Lower leg skin (tissue), 4 donors: ENCODE measurements around the gene INTS11. TPM values are rescaled to one million over a fixed set of nuclear protein-coding genes. Genes with fewer than 3 reads are reported as not detected.

ENCODE experiments used
- DNase-seq, 2 donors: peaks; one replicate each; pipeline ENCODE4 v3.0.0-alpha.2; 2019; ENCODE audit warnings: low spot score in 2 of 2
- H3K4me3 ChIP-seq: fragments of 200-600 bp; sonication (generic); 2 replicates; pipeline ENCODE4 v1.5.1; 2017; ENCODE audit warnings: mild to moderate bottlenecking, low read depth; ENCODE audit not compliant: poor library complexity, severe bottlenecking
- CTCF ChIP-seq, 3 donors: fragments of 450-650 bp; IDR thresholded peaks; one replicate each; pipeline ENCODE4 v1.5.1; 2016; ENCODE audit warnings: antibody characterized with exemption in 3 of 3, mild to moderate bottlenecking in 3 of 3, moderate library complexity in 2 of 3
- POLR2A ChIP-seq, 2 donors: fragments of 450-650 bp; IDR thresholded peaks; one replicate each; pipeline ENCODE4 v1.6.1; 2016 to 2017; ENCODE audit warnings: antibody characterized with exemption in 2 of 2, mild to moderate bottlenecking in 1 of 2, moderate library complexity in 1 of 2
- WGBS, 2 donors: methylation state at CpG; one replicate each; pipeline ENCODE4 v1.1.5; 2018; 5-methylcytosine and 5-hydroxymethylcytosine counted together
- intact Hi-C: fragments of 100-400 bp; cut with DNase I; formaldehyde crosslinking; loops from one replicate; pipeline ENCODE4 v1.15.0; 2023; ENCODE audit warnings: low total_unique reads
- total RNA-seq, 4 donors: library from RNA; depleted of rRNA; stranded (reverse); fragments of >200 nt; gene quantifications; one replicate each; pipeline ENCODE4 v1.1.0, GENCODE V29; 2016

INTS11 gene
- total RNA-seq, 4 donors from 2014 or later: 101 to 185 (median 105) TPM

- no peak overlapping the region for H3K4me3 ChIP-seq
- intact Hi-C loops: no loop called here
- DNase-seq: no peak
- WGBS, 2 donors: 40 to 54% methylated on average over 6 to 21 of the region's 31 CpGs
- TF ChIP-seq POLR2A (IDR thresholded peaks at IDR 0.05) (no peak), CTCF (IDR thresholded peaks at IDR 0.05) (no peak)
Observed at GRCh38 chr1:1302951-1303509, 21.4 kb downstream of the INTS11 start.

GRCh38 chr1:1302006-1302430, 22.4 kb downstream of the INTS11 start:
- no peak overlapping the region for H3K4me3 ChIP-seq
- no peak for DNase-seq
- intact Hi-C loops: no loop called here
- WGBS, 2 donors: 91 to 92% methylated on average over 4 of the region's 9 CpGs
- TF ChIP-seq CTCF (IDR thresholded peaks at IDR 0.05): no peak
- no peak for TF ChIP-seq POLR2A (IDR thresholded peaks at IDR 0.05)

DNA sequence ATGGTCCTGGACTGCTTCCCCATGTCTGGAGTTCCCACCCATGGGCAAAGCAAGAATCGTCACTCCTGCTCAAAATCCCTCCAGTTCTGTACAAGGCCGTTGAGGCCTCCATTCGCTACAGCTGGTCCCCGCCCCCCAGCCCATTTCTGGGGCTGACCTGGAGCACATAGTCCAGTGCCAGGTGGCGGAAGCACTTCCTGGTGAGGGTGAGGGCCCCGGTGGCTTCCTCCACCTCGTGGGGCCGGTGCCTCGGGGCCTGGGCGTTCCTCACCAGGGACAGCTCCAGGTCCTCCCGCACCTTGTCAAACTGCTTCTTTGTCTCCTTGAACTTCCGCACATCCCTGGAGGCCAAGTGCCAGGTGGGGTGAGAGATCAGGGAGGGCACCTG, 24.1 kb downstream of the INTS11 start:
- WGBS, 2 donors: 80 to 86% methylated on average over 9 to 11 of the region's 12 CpGs
- no peak for DNase-seq
- intact Hi-C loops: no loop called here

GRCh38 chr1:1299686-1300351, 24.6 kb downstream of the INTS11 start:
- intact Hi-C loops: no loop called here
- 91% methylated on average over 16 to 19 of the region's 22 CpGs for WGBS, 2 donors
- no peak for DNase-seq
- TF ChIP-seq CTCF (IDR thresholded peaks at IDR 0.05): no peak
- TF ChIP-seq POLR2A (IDR thresholded peaks at IDR 0.05): no peak
- no peak overlapping the region for H3K4me3 ChIP-seq

More for the DNA sequence above, 24.1 kb downstream of the INTS11 start:
- no peak overlapping the region for H3K4me3 ChIP-seq
- no peak for TF ChIP-seq CTCF (IDR thresholded peaks at IDR 0.05)
- no peak for TF ChIP-seq POLR2A (IDR thresholded peaks at IDR 0.05)

- 76 to 78% methylated on average over 19 to 22 of the region's 30 CpGs for WGBS, 2 donors
- H3K4me3 ChIP-seq: no peak overlapping the region
- intact Hi-C loops: no loop called here
- TF ChIP-seq POLR2A (IDR thresholded peaks at IDR 0.05): no peak
- no peak for TF ChIP-seq CTCF (IDR thresholded peaks at IDR 0.05)
- no peak for DNase-seq
Observed at GRCh38 chr1:1298861-1299685, 25.4 kb downstream of the INTS11 start.
